ENCODE data around the gene RAB31.
"Not testable (repeated sequence)": the region's sequence is repeated elsewhere in the genome, so short reads cannot be mapped to it uniquely, and the experiment has no call there.

The RAB31 gene

DNA sequence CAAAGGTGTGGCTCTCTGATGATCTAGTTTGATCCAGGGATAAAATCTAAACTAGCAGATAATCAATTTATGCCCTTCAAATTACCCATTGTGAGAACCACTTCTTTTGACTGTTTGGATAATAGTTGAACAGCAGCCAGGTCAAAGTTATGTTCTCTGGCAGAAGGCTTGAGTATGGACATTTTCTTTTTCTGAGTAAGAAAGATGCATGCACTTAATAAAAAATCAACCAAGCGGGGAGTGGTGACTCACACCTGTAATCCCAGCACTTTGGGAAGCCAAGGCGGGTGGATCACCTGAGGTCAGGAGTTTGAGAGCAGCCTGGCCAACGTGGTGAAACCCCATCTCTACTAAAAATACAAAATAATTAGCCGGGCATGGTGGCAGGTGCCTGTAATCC, 183.4 kb downstream of the RAB31 start:
- not testable (repeated sequence) for DNase-seq (ENCODE audit: low spot score)

DNA sequence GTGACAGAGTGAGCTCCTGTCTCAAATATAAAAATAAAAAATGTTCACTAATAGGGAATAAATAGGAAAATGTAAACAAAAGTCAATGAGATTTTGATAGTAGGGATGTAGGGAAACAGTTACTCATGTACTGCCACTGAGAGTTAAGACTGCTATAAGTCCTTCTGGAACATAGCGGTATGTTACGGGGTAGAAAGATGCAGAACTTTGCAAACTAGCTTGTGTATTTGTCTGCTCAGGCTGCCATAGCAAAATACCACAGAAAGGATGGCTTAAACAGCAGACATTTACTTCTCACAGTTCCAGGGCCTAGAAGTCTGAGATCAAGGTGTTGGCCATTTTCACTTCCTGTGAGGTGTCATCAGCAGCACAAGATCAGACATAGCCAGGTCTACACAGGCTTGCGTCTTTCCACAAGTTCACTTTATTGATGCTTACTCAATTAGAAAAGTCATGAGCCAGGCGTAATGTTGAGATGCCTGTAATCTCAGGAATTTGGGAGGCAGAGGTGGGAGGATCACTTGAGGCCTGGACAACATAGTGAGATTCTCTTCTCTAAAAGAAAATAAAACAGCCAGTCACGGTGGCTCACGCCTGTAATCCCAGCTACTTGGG, 186.5 kb downstream of the RAB31 start:
- DNase-seq (ENCODE audit: low spot score), result no peak

DNA sequence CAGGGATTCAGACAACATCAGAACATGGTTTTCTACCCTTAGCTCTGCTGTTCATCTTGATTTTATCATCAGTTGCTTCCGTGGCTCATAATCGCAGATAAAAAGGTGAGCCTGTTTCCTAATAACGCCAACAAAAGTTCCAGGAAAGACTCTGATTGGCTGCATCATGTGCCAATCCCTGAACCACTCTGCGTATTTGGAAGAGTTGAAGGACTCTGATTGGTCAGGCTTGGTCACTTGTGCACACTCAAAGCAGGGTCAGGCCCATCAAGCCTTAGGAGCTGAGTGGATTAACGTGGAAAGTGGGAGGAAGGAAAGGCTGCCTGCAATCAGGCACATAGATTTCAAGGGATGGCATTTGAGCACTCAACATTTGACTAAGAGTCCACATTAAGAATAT, 189.0 kb downstream of the RAB31 start:
- DNase-seq (ENCODE audit: low spot score), result no peak

DNA sequence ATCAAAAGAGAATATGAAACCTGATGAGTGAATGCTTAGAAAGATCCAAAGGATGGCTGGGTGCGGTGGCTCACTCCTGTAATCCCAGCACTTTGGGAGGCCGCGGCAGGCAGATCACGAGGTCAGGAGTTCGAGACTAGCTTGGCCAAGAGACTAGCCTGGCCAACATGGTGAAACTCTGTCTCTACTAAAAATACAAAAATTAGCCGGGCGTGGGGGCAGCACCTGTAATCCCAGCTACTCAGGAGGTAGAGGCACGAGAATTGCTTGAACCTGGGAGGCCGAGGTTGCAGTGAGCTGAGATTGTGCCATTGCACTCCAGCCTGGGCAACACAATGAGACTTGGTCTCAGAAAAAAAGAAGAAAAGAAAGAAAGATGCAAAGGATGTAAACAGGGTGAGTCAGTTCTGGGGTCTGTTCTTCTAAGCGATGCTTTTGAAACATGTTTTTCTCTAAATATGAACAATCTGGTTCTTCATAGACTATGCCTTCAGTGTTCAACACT, 189.7 kb downstream of the RAB31 start:
- not testable (repeated sequence) for DNase-seq (ENCODE audit: low spot score)

DNA sequence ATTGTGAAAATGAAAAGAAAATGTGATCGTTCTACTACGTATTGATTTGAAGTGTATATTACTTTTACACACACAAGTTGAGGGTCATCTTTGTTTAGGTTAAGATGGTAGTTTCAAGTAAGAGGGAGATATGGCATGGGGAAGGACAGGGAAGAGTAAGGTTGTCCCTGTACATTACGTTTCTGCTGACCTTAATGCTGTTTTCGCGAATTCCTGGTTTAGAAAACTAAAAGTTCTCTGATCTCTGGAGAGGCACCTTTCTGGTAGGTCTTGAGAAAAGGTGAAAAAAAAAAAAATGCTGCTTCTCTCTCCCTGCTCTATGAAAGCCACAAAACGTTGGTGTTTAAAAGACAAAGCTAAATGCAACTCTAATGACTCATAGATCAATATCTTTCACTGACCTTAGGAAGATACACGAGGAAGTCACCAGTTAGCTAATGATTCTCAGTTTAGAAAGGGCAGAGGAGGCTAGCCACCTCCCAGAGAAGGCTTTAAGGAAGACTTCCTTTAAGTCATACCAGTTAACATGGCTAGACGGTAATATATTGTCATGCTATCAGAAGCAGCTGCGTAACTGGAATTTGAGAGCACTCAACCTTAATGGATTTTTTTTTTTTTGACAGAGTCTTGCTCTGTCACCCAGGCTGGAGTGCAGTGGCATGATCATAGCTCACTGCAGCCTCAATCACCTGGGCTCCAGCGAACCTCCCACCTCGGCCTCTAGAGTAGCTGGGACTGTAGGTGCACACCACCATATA, 190.9 kb downstream of the RAB31 start:
- no peak for DNase-seq (ENCODE audit: low spot score)

DNA sequence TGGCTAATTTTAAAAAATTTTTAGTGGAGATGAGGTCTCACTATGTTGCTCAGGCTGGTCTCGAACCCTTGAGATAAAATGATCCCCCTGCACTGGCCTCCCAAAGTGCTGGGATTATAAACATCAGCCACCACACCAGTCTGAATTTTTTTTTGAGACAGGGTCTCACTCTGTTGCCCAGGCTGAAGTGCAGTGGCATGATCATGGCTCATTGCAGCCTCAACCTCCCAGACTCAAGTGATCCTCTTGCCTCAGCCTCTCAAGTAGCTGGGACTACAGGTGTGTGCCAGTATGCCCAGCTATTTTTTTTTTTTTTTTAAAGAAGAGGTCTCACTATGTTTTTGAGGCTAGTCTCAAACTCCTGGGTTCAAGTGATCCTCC, 191.4 kb downstream of the RAB31 start:
- DNase-seq (ENCODE audit: low spot score), result not testable (repeated sequence)

DNA sequence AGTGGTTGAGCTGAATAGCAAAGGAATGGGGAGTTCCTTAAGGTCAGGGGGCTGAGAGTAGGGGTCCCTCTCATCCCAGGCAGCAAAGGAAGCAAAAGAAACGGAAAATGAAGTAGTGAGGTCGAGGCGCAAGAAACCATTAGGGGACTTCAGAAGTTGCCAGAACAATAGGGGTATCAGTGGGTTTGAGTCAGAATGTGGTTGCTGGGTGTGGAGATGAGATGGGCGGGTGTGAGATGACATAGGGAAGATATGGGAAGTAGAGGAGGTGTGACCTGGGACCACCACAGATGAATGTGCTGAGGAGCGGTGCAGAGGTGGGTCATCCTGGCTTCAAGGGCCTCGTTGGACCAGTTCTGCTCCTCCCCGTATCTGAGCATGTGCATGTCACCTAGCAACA, 192.6 kb downstream of the RAB31 start:
- DNase-seq (ENCODE audit: low spot score), result no peak

DNA sequence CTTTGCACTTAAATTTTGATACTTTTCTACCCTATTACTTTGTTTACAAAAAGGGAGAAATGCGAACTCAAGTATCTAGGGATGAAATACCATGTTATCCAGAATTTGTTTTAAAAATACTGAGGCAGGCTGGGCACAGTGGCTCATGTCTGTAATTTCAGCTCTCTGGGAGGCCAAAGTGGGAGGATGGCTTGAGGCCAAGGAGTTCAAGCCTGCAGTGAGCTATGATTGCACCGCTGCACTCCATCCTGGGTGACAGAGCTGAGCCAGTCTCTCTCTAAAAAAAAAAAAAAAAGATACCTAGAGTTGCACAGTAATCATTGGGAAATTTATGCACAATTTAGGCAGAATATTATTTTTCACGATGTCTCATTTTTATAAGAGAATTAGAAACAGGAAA, 193.3 kb downstream of the RAB31 start:
- DNase-seq (ENCODE audit: low spot score), result no peak

DNA sequence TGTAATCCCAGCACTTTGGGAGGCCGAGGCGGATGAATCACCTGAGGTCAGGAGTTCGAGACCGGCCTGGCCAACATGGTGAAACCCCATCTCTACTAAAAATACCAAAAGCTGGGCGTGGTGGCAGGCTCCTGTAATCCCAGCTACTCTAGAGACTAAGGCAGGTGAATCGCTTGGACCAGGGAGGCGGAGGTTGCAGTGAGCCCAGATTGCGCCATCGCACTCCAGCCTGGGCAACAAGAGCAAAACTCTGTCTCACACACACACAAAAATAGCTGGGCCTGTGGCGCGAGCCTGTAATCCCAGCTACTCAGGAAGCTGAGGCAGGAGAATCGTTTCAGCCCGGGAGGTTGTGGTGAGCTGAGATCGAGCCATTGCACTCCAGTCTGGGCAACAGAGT, 194.2 kb downstream of the RAB31 start:
- DNase-seq (ENCODE audit: low spot score), result not testable (repeated sequence)

DNA sequence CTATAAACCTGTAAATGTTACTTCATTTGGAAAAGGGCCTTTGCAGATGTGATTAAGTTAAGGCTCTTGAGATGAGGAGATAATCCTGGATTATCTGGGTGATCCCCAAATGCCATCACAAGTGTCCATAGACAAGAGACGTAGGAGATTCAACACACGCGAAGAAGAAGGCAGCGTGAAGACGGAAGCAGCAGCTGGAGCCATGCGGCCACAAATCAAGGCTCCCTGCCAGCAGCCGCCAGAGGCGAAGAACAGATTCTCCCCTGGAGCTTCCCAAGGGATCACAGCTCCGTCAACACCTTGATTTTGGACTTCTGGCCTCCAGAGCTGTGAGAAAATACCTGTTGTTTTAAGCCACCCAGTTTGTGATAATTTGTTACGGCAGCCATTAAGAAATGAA, 194.7 kb downstream of the RAB31 start:
- DNase-seq (ENCODE audit: low spot score), result no peak

DNA sequence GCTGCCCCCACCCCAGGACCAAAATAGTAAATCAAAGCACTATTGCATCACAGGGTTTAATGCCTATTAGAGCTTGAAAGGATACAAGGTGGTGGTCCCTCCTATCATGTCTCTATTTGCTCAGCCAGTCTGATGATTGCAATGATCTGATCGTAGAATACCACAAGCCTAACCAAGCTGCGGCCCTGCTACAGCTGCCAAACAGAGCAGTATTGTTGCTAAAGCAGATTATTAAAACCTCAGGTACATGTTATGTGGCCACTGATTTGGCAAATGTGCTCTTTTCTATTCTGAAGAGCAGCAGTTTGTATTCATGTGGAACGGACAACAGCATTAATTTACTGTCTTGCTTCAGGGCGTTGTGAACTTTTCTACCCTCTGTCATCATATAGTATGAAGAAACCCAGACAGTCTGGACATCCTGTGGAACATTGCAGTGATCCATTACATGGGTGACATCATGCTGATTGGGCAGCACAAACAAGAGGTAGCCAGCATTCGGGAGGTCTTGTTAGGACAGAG, 197.4 kb downstream of the RAB31 start:
- DNase-seq (ENCODE audit: low spot score), result no peak

DNA sequence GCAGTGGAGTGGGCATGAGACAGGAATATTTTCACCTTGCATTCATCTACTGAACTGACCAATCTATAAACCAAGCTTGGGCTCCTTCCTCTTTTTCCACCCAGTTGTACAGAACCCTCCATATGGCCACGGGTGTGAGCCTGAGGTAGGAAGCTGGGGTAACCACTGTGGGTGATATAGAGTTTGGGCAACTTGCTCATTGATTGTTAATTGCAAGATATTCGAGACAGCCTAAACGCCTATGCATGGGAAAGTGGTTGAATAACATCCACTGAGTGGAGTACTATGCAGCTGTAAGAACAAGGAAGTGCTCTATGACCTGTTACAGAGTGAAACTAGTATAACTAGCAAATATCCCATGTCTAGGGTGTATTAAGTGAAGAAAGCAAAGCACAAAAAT, 198.4 kb downstream of the RAB31 start:
- no peak for DNase-seq (ENCODE audit: low spot score)

DNA sequence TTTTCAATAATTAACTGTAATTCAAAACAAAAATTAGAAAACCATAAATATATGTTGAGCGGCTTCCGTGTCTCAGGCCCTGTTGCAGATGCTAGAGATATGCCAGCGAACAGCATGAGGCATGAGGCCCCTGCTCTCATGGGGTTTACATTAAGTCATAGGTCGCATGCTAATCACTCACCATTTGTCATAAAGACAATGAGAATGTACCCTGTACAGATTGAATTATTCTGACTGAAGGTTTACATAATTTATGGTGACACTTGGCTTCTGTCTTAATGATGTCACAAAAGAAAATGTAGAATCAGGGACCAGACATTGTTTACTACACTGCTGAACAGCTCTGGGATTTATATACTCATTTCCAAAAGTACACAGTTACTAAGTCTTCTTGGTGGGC, 199.8 kb downstream of the RAB31 start:
- no peak for DNase-seq (ENCODE audit: low spot score)

DNA sequence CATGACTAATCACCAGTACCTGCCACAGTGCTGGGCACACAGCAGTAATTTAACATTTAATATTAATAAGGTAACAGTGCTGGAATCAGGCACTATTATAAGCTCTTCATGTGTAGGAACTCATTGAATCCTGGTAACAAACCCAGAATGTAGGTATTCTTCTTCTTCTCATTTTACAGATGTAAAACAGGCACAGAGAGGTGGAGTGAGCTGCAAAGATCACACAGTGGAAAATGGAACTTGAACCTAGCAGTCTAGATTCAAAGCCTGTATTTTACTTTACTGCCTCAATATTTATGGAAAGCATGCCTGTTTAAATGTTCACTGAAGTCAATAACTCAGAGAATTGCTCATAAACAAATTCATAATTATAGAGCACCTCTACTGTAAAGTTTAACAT, 202.0 kb downstream of the RAB31 start:
- no peak for DNase-seq (ENCODE audit: low spot score)

DNA sequence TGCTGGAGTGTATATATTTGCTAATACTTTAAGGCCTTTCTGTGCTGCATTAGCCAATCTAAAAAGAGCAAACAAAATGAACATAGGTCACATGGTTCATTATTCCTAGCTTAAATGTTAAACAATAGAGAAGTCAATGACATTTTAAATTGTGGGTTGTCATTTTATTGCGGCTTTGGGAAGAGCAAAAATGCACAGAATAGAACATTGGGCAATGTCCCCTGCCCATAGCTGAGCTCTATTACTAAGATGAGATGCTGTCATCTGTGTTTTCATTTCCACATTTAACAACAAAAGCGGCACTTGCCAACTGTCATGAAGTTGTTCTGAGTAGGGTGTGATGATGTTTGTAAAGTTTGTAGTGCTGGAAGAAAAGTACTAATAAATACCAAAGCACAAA, 202.6 kb downstream of the RAB31 start:
- DNase-seq (ENCODE audit: low spot score), result no peak

DNA sequence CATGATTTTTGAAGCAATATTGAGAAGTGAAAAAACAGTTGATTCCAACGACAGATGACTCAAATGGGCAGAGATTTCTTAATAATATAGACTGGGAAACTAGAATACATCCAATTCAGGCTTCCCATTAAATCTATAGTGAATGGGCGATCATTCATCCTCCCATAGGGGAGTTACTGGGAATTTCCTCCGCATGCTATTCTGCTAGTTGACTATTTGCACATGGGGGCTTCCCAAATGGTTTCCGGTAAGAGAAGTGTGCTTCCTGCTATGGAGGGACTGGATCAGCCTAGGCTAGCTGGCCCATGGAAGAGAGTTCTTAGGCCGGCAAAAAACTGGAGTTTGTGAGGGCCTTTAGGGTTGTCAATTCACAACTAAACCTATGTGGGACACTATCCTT, 203.1 kb downstream of the RAB31 start:
- DNase-seq (ENCODE audit: low spot score), result no peak
